Muscle of leg (tissue), 11 donors: ENCODE measurements around the gene CSRP1. TPM values are rescaled to one million over a fixed set of nuclear protein-coding genes. Genes with fewer than 3 reads are reported as not detected.
A peak's percentile ranks its signal among the peaks of the same experiment; 100 is the strongest.

Source experiments
- DNase-seq: peaks from one replicate; pipeline ENCODE4 v3.0.0; 2013
- H3K27ac ChIP-seq: one replicate; pipeline ENCODE4 v1.5.1; 2013; ENCODE audit warnings: mild to moderate bottlenecking, low read length, control low read depth
- H3K27me3 ChIP-seq: one replicate; pipeline ENCODE4 v1.6.1; 2013; ENCODE audit warnings: low read length; ENCODE audit not compliant: control insufficient read depth, insufficient read depth
- H3K36me3 ChIP-seq: one replicate; pipeline ENCODE4 v1.6.1; 2013; ENCODE audit warnings: low read length; ENCODE audit not compliant: control insufficient read depth, insufficient read depth
- H3K4me1 ChIP-seq: one replicate; pipeline ENCODE4 v1.6.1; 2013; ENCODE audit warnings: low read length; ENCODE audit not compliant: control insufficient read depth, insufficient read depth
- H3K4me3 ChIP-seq: one replicate; pipeline ENCODE4 v1.5.1; 2013; ENCODE audit warnings: low read length, control low read depth
- H3K9me3 ChIP-seq: replicated peaks from 2 replicates; pipeline ENCODE4 v1.6.1; 2013; ENCODE audit warnings: low read depth, low read length; ENCODE audit not compliant: control insufficient read depth
- WGBS: methylation state at CpG from one replicate; pipeline ENCODE4 v1.1.5; 2013; ENCODE audit warnings: missing lambda C conversion rate; ENCODE audit not compliant: insufficient coverage; 5-methylcytosine and 5-hydroxymethylcytosine counted together
- polyA plus RNA-seq, 8 donors: library from polyadenylated mRNA; unstranded; fragments of 120-200 nt; gene quantifications; one replicate each; pipeline versions ENCODE4 v1.2.1 to v1.2.3, GENCODE V29; 2013; ENCODE audit warnings: inconsistent platforms in 1 of 8, low replicate concordance in 1 of 8; ENCODE audit not compliant: insufficient read length in 8 of 8, insufficient read depth in 1 of 8
- total RNA-seq: library from RNA; stranded (reverse); fragments of 120-200 nt; gene quantifications from one replicate; pipeline ENCODE4 v1.2.4, GENCODE V29; 2013

Gene CSRP1
- total and polyA plus RNA-seq, 9 donors = 36.2 to 77.0 (median 47.0) TPM

- Histone ChIP-seq H3K36me3 (no peaks in the 10 kb centered on the region), H3K27me3 (peaks cover 21% of the 10 kb centered on the region), H3K4me3 (peak overlapping the region; percentile 61), H3K4me1 (peaks cover 57% of the 10 kb centered on the region), H3K9me3 (no peaks in the 10 kb centered on the region), H3K27ac (peak overlapping the region; percentile 82)
- WGBS = 20% methylated on average over 1 of the region's 6 CpGs
- peak; percentile 56 for DNase-seq
These were observed 31.1 kb upstream of the CSRP1 start for GRCh38 chr1:201537891-201538611.

DNA sequence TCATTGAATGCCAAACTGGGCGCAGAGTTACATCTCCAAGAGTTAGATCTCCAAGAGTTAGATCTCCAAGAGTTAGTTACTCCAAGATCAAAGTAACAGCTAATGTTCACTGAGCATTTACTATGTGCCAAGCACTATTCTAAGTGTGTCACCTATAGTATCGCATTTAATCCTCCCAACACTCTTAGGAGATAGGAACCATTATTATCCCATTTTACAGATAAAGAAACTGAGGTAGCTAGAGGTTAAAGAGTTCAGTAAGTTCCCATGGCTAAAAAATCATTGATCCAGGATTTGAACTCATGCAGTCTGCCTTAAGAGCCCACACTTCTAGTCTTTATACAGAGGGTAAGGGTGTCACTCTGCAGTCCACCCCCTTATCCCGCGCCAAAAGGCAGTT lies 30.5 kb upstream of the CSRP1 start:
- Histone ChIP-seq H3K27ac (peak overlapping the region; percentile 82), H3K4me1 (peaks cover 61% of the 10 kb centered on the region), H3K4me3 (no peak overlapping the region), H3K9me3 (no peaks in the 10 kb centered on the region), H3K27me3 (peaks cover 21% of the 10 kb centered on the region), H3K36me3 (no peaks in the 10 kb centered on the region)
- 100% methylated on average over 3 of the region's 4 CpGs for WGBS
- no peak for DNase-seq

DNA sequence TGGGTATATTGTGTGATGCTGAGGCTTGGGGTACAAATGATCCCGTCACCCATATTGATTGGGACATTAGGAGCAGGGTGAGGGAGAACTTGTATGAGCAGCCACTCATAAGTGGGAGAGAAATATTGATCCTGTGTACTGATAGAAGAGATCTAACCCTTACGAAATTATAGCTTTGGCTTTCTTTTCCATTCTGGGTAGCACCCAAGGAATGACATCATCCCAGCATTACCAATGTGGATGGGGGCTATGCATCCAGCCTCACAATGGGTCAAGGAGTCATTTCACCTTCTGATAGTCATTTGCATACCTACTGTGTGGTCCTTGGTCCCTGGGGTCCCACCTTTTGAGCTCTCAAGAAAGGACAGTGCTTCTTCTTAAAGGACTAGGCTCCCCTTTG lies 30.1 kb upstream of the CSRP1 start:
- Histone ChIP-seq H3K27me3 (peaks cover 21% of the 10 kb centered on the region), H3K27ac (no peak overlapping the region), H3K4me3 (no peak overlapping the region), H3K36me3 (no peaks in the 10 kb centered on the region), H3K9me3 (no peaks in the 10 kb centered on the region), H3K4me1 (peaks cover 64% of the 10 kb centered on the region)
- DNase-seq = no peak
- 86% methylated on average over 1 of the region's 2 CpGs for WGBS

DNA sequence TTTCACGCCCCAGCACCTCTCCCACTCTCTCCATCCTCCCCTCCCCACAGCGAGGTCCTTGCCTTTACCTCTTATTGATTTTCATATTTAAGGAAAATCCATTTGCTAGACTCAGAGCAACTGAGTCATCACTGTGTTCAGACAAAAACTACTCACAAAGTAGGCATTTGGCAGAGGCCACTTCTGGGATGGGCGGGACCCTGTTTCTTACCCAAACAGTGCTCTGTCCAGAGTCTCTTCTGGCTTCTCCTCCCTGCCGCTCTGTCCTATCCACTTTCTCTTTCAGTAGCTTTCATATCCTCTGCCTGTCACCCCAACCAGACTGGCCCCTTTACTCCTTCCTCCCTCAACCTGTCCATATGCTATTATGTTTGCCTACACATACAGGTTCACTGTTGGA lies 29.6 kb upstream of the CSRP1 start:
- no peak for DNase-seq
- H3K4me3 ChIP-seq = no peak overlapping the region
- no peaks in the 10 kb centered on the region for H3K9me3 ChIP-seq
- peaks cover 21% of the 10 kb centered on the region for H3K27me3 ChIP-seq
- no peak overlapping the region for H3K27ac ChIP-seq
- 71% methylated on average over 2 of the region's 4 CpGs for WGBS
- no peaks in the 10 kb centered on the region for H3K36me3 ChIP-seq
- peaks cover 66% of the 10 kb centered on the region for H3K4me1 ChIP-seq

- Histone ChIP-seq H3K27ac (peak overlapping the region; percentile 16), H3K36me3 (no peaks in the 10 kb centered on the region), H3K4me3 (no peak overlapping the region), H3K27me3 (peaks cover 21% of the 10 kb centered on the region), H3K4me1 (peaks cover 70% of the 10 kb centered on the region), H3K9me3 (no peaks in the 10 kb centered on the region)
- DNase-seq = no peak
- 60% methylated on average over 1 of the region's 6 CpGs for WGBS
These were observed 29.0 kb upstream of the CSRP1 start for GRCh38 chr1:201535919-201536245.

GRCh38 chr1:201535046-201535918 lies 28.4 kb upstream of the CSRP1 start:
- peaks cover 73% of the 10 kb centered on the region for H3K4me1 ChIP-seq

DNA sequence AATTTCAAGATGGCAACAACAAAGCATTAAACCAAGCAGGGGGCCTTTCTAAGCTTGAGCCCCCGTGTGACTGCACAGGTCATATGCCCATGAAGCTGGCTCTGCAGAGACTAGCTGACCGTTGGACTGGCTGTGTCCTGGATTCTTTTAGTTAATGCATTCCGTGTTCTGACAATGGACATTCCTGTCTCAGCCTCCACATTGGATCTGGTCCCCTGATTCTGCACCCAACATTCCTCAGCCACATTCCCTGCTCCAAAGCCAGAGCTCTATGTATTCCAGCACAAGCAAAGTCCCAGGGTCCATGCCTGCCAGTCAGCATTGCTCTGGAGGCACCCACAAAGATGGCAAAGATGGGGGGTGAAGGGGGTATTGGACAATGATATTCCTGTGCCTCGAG lies 26.9 kb upstream of the CSRP1 start:
- Histone ChIP-seq H3K9me3 (no peaks in the 10 kb centered on the region), H3K4me3 (no peak overlapping the region), H3K36me3 (no peaks in the 10 kb centered on the region), H3K27ac (no peak overlapping the region), H3K27me3 (peaks cover 10% of the 10 kb centered on the region), H3K4me1 (peaks cover 64% of the 10 kb centered on the region)
- WGBS = 48% methylated on average over 3 of the region's 4 CpGs
- DNase-seq = no peak

More at GRCh38 chr1:201535046-201535918, 28.4 kb upstream of the CSRP1 start:
- H3K9me3 ChIP-seq = no peaks in the 10 kb centered on the region
- WGBS = 43% methylated on average over 5 of the region's 6 CpGs
- no peak overlapping the region for H3K4me3 ChIP-seq
- no peak for DNase-seq
- peak overlapping the region; percentile 16 for H3K27ac ChIP-seq
- H3K27me3 ChIP-seq = peaks cover 20% of the 10 kb centered on the region
- H3K36me3 ChIP-seq = no peaks in the 10 kb centered on the region

DNA sequence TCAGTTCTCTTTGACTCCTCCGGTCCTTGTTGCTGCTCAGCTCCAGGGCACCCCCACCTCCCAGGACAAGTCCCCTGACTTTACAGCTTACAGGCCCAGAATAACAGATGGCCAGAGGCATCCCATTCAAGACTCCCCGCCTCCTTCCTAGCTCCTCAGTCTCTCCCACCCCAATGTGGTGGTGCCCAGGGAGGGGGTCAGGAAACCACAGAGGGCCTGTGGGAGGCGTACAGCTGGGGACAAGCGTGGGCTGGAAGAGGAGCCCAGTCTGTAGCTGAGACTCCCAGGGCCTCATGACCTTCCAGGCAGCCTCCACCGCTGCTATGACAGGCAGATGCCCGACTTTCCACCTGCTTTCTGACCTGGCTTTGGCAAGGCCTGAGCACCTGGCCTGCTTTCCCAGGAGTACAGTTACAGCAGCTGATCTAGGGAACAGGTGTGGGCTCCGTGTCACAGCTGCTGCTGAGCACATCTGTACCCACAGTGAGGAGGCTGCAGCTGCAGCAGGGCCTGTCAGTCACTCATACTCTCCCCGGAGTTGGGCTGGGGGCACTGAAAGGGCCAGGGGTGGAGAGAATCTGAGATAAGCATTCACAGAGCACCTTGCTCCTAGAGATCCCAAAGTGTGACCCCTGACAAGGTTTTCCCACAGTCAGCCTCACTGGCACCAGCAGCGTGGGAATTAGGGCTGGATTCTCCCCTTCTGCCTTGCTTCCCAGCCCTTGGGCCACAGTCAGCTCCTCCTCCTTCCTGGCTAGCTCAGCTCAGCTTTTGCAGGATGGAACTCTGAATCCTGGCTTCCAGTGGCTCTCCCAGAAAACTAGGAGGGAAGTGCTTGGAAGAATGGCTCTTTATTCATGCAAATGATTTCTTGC lies 24.9 kb upstream of the CSRP1 start:
- peaks cover 48% of the 10 kb centered on the region for H3K4me1 ChIP-seq
- no peaks in the 10 kb centered on the region for H3K9me3 ChIP-seq
- H3K4me3 ChIP-seq = no peak overlapping the region
- DNase-seq = peak; percentile 93
- no peaks in the 10 kb centered on the region for H3K27me3 ChIP-seq
- 20% methylated on average over 8 of the region's 9 CpGs for WGBS
- H3K27ac ChIP-seq = peak overlapping the region; percentile 93
- no peaks in the 10 kb centered on the region for H3K36me3 ChIP-seq

- no peaks in the 10 kb centered on the region for H3K36me3 ChIP-seq
These were observed 24.0 kb upstream of the CSRP1 start for GRCh38 chr1:201530741-201531531.

More at GRCh38 chr1:201530741-201531531, 24.0 kb upstream of the CSRP1 start:
- peak overlapping the region; percentile 93 for H3K27ac ChIP-seq
- no peak overlapping the region for H3K4me3 ChIP-seq
- WGBS = 11% methylated on average over 21 of the region's 26 CpGs
- H3K9me3 ChIP-seq = no peaks in the 10 kb centered on the region
- peaks cover 43% of the 10 kb centered on the region for H3K4me1 ChIP-seq
- no peaks in the 10 kb centered on the region for H3K27me3 ChIP-seq
- DNase-seq = peak; percentile 97
